Activated T-cell treated with anti-CD3 and anti-CD28 coated beads, Interleukin-2, amount 50 U/mL, for 4 hours (primary cell): ENCODE data around the gene MRPL28. TPM values are rescaled to one million over a fixed set of nuclear protein-coding genes. Genes with fewer than 3 reads are reported as not detected.
"Not testable (repeated sequence)": the region's sequence is repeated elsewhere in the genome, so short reads cannot be mapped to it uniquely, and the experiment has no call there.

Experiments
- ATAC-seq, 2 donors: fragments of 200-7000 bp; cut with Tn5 transposase; one replicate each; pipeline ENCODE4 v1.10.0; 2021
- DNase-seq: peaks from one replicate; pipeline ENCODE4 v3.0.0-alpha.2; 2020
- H3K27me3 Mint-ChIP-seq: one replicate; pipeline ENCODE4 v1.8.0; 2021; ENCODE audit warnings: low read depth, mixed read lengths
- H3K36me3 Mint-ChIP-seq: one replicate; pipeline ENCODE4 v1.8.0; 2022; ENCODE audit warnings: mixed read lengths; ENCODE audit not compliant: insufficient read depth
- H3K4me1 Mint-ChIP-seq: one replicate; pipeline ENCODE4 v1.8.0; 2021; ENCODE audit warnings: low read depth, mixed read lengths
- H3K4me3 Mint-ChIP-seq: one replicate; pipeline ENCODE4 v1.8.0; 2021; ENCODE audit warnings: mild to moderate bottlenecking, moderate library complexity, mixed read lengths
- H3K9me3 Mint-ChIP-seq: one replicate; pipeline ENCODE4 v1.8.0; 2021; ENCODE audit warnings: mixed read lengths
- total RNA-seq, 3 donors: library from RNA; stranded (reverse); gene quantifications; one replicate each; pipeline ENCODE4 v1.2.1, GENCODE V29; 2021

The MRPL28 gene
- total RNA-seq, 3 donors from 2014 or later, result 124 to 136 (median 128) TPM

- DNase-seq, H3K36me3 Mint-ChIP-seq, H3K27me3 Mint-ChIP-seq, H3K9me3 Mint-ChIP-seq, H3K4me3 Mint-ChIP-seq, ATAC-seq: not testable (repeated sequence)
- peaks cover 73% of the 10 kb centered on the region for H3K4me1 Mint-ChIP-seq
Measured at GRCh38 chr16:334861-335632, 35.3 kb downstream of the MRPL28 start.

DNA sequence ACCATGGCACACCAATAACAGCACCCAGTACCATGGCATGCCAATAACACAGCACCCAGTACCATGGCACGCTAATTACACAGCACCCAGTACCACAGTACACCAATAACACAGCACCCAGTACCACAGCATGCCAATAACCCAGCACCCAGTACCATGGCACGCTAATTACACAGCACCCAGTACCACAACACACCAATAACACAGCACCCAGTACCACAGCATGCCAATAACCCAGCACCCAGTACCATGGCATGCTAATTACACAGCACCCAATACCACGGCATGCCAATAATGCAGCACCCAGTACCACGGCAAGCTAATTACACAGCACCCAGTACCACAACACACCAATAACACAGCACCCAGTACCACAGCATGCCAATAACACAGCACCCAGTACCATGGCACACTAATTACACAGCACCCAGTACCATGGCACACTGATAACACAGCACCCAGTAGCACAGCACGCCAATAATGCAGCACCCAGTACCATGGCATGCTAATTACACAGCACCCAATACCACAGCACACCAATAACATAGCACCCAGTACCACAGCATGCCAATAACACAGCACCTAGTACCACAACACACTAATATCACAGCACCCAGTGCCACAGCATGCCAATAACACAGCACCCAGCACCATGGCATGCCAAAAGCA, 36.0 kb downstream of the MRPL28 start:
- H3K4me1 Mint-ChIP-seq, result peaks cover 68% of the 10 kb centered on the region
- H3K9me3 Mint-ChIP-seq, ATAC-seq, H3K36me3 Mint-ChIP-seq, H3K4me3 Mint-ChIP-seq, DNase-seq, H3K27me3 Mint-ChIP-seq: not testable (repeated sequence)

DNA sequence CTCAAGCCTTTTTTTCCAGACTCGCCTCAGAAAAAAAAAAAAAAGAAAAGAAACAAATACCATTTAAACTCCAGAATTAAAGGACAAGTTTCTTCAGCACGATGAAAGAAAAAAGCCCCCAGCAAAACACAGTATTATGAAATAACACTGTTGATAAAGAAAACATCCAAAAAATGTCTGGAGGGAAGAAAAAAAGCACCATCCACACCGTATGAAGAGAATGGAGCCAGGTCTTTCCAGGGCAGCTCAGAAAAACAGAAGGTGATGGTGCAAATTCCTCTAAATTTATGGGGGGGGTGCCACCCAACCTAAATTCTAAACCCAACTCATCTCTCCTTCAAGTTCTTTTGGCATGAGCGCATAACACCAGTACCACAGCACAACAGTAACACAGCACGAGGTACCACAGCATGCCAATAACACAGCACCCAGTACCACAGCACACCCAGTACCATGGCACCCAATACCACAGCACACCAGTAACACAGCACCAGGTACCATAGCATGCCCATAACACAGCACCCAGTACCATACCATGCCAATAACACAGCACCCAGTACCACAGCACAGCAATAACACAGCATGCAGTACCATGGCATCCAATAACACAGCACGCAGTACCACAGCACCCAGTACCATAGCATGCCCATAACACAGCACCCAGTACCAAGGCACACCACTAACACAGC, 36.8 kb downstream of the MRPL28 start:
- peaks cover 8% of the 10 kb centered on the region for H3K36me3 Mint-ChIP-seq
- no peak overlapping the region for H3K4me3 Mint-ChIP-seq
- peaks cover 64% of the 10 kb centered on the region for H3K4me1 Mint-ChIP-seq
- no peaks in the 10 kb centered on the region for H3K9me3 Mint-ChIP-seq
- ATAC-seq, result peak in 1 of 2 donors; percentile 28
- H3K27me3 Mint-ChIP-seq, result no peaks in the 10 kb centered on the region
- no peak for DNase-seq

GRCh38 chr16:331181-331814, 39.0 kb downstream of the MRPL28 start:
- DNase-seq, H3K36me3 Mint-ChIP-seq, ATAC-seq, H3K9me3 Mint-ChIP-seq, H3K27me3 Mint-ChIP-seq, H3K4me3 Mint-ChIP-seq: not testable (repeated sequence)
- peaks cover 65% of the 10 kb centered on the region for H3K4me1 Mint-ChIP-seq

DNA sequence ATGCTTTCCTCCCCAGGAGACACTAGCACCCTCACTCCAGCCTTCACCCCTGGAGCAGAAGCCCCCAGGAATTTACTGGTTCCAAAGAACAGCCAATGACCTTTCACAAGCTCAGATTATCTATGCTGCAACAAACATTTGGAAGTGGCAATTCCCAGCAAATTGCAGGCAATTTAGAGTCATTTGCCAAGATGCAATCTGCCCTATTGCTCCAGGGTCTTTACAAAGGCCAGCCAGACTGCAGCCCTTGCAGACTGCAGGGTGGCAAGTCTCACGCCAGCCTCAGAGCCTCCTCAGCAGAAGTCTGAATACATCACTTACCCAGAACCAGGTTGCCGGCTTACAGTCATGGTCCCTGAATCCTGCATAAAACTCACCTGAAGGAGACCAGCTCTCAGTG, 39.6 kb downstream of the MRPL28 start:
- Mint-ChIP-seq H3K27me3 (no peaks in the 10 kb centered on the region), H3K4me1 (peaks cover 65% of the 10 kb centered on the region), H3K9me3 (no peaks in the 10 kb centered on the region), H3K36me3 (peaks cover 8% of the 10 kb centered on the region), H3K4me3 (no peak overlapping the region)
- no peak for ATAC-seq
- no peak for DNase-seq

- DNase-seq (no peak), ATAC-seq (no peak)
- H3K27me3 Mint-ChIP-seq, result no peaks in the 10 kb centered on the region
- H3K4me3 Mint-ChIP-seq, result peak overlapping the region; percentile 70
- H3K4me1 Mint-ChIP-seq, result peaks cover 62% of the 10 kb centered on the region
- H3K9me3 Mint-ChIP-seq, result no peaks in the 10 kb centered on the region
- H3K36me3 Mint-ChIP-seq, result peaks cover 5% of the 10 kb centered on the region
Measured at GRCh38 chr16:325375-326145, 44.8 kb downstream of the MRPL28 start.

DNA sequence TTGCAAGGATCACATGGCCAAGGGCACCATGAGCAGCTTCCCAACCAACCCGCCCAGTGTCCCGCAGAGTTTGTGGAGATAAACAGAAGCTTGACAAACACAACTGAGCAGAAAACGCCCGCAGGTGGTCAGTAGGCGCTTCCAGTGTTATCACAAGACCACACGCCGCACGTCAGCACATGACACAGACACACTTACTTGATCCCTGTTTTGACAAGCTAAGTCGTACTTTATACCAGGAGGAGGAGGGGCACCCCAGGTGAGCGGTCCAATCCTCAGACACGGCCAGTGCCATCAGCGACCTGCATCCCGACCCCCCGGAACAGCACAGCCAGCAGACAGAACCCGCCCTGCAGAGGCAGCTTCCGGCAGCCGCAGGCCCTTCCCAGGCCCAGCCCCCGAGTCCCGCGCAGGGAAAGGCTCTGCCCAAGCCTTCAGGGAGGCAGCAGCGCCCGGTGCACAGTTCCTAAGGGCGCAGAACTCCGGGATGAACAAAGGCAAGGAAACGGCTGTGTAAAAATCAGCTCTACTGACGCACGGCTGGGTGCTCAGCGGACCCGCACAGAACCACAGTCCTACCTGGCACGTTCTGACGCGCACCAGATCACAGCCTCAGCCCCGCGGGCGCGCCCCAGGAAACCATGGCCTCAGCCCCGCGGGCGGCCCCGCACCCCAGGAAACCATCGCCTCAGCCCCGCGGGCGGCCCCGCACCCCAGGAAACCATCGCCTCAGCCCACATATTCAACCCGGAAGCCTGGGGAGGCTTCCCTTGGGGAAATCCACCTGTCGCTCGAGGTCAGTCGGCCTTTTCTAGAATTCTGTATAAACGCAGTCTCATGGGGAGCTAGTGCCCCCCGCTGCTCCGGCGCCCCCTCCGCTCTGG, 45.6 kb downstream of the MRPL28 start:
- Mint-ChIP-seq H3K9me3 (no peaks in the 10 kb centered on the region), H3K27me3 (no peaks in the 10 kb centered on the region), H3K36me3 (no peaks in the 10 kb centered on the region), H3K4me3 (peak overlapping the region; percentile 70), H3K4me1 (peaks cover 63% of the 10 kb centered on the region)
- DNase-seq (peak; percentile 43), ATAC-seq (peak; percentile 62 to 74)

DNA sequence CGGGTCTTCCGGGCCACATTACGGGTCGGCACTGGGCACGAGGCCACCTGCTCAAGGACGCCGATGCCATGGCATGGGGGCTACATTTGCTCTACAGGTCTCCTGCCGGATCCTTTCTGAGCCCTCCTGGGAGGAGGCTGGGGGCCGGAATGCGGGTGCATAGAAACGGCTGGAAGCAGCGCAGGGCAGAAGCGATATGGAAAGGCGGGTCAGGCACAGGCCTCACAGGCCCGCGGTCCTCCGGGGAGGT, 46.2 kb downstream of the MRPL28 start:
- Mint-ChIP-seq H3K36me3 (peaks cover under 1% of the 10 kb centered on the region), H3K4me3 (peak overlapping the region; percentile 70), H3K4me1 (peaks cover 68% of the 10 kb centered on the region), H3K27me3 (no peaks in the 10 kb centered on the region), H3K9me3 (no peaks in the 10 kb centered on the region)
- no peak for ATAC-seq
- DNase-seq, result no peak

DNA sequence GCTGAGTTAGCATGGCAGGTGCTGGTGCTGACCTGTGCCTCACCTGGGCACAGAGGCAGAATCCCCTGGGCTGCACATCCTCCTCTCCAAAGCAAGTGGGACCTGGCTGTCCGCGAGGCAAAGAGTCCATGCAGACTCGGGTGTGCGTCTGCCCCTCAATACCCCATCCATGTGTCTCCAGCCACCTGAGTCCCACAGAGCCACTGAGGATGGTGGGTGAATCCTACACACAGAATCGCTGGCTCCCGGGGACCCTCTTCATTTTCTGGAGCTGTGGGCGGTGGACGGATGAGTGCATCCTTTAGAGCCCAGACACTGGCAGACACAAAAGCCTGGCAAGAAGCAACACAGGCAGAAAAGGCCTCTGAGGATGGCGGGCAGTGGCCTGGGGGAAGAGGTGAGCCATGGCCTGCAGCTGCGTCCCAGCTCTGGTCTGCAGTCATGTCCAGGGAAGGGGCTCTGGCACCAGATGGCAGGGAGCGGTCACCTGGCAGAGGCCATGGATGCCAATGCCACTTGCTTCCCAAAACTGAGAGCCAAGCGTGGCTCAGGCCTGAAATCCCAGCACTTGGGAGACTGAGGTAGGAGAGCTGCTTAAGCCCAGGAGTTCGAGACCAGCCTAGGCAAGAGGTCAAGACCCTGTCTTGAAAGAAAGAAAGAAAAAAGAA, 47.7 kb downstream of the MRPL28 start:
- Mint-ChIP-seq H3K9me3 (no peaks in the 10 kb centered on the region), H3K4me1 (peaks cover 73% of the 10 kb centered on the region), H3K27me3 (no peaks in the 10 kb centered on the region), H3K36me3 (peaks cover 9% of the 10 kb centered on the region), H3K4me3 (no peak overlapping the region)
- DNase-seq, result no peak
- ATAC-seq, result no peak

DNA sequence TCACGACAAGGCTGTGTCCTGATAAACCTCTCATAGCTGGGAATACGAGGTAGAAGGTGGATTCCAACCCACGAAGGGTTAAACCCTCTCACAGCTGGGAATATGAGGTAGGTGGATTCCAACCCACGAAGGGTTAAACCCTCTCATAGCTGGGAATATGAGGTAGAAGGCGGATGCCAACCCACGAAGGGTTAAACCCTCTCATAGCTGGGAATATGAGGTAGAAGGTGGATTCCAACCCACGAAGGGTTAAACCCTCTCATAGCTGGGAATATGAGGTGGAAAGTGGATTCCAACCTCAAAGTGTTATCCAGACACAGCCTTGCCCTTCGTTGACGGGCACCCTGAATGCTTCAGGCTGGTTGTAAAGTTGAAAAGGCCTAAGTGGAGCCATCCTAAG, 48.8 kb downstream of the MRPL28 start:
- H3K36me3 Mint-ChIP-seq, result peaks cover 9% of the 10 kb centered on the region
- H3K4me1 Mint-ChIP-seq, result peaks cover 67% of the 10 kb centered on the region
- ATAC-seq, result no peak
- H3K4me3 Mint-ChIP-seq, result no peak overlapping the region
- no peaks in the 10 kb centered on the region for H3K9me3 Mint-ChIP-seq
- no peaks in the 10 kb centered on the region for H3K27me3 Mint-ChIP-seq
- DNase-seq, result no peak

DNA sequence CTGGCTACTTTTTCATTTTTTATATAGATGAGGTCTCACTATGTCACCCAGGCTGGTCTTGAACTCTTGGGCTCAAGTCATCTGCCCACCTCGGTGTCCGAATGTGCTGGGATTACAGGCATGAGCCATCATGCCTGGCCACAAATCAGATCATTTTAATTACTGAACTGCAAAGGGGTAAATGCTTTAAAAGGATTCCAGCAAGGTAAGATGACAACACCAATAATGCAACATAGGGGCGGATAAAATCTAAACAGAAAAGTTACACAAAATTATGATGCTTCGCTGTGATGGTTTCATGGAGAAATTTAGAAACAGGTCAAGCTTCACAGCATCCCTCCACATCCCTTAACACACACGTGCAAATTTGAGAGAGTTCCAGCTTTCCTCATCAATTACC, 50.1 kb downstream of the MRPL28 start:
- Mint-ChIP-seq H3K9me3 (no peaks in the 10 kb centered on the region), H3K36me3 (peaks cover 9% of the 10 kb centered on the region), H3K4me1 (peaks cover 61% of the 10 kb centered on the region), H3K27me3 (no peaks in the 10 kb centered on the region), H3K4me3 (no peak overlapping the region)
- DNase-seq (no peak), ATAC-seq (no peak)

- DNase-seq, result no peak
- no peak for ATAC-seq
- Mint-ChIP-seq H3K9me3 (no peaks in the 10 kb centered on the region), H3K4me1 (peaks cover 50% of the 10 kb centered on the region), H3K4me3 (no peak overlapping the region), H3K27me3 (no peaks in the 10 kb centered on the region), H3K36me3 (peaks cover 13% of the 10 kb centered on the region)
Measured at GRCh38 chr16:318628-319027, 51.7 kb downstream of the MRPL28 start.

DNA sequence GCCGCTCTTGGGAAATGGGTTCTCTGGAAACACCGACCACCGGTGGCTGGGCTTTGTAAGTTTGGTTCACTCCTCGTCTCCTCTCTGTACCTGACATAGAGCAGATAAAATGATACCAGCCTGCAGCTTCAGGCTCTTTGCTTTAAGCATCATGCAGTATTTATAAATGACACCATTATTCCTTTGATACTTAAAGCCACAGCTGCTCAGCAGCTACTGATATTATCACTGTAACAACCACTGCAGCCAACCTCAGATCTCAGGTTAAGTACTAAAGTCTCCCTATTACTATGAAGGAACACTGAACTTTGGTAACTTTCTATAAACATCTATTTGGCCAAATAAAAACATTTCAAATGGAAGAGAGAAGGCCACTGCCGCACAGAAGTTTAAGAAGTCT, 52.8 kb downstream of the MRPL28 start:
- DNase-seq, result no peak
- Mint-ChIP-seq H3K36me3 (peaks cover 13% of the 10 kb centered on the region), H3K9me3 (no peaks in the 10 kb centered on the region), H3K27me3 (no peaks in the 10 kb centered on the region), H3K4me3 (no peak overlapping the region), H3K4me1 (peaks cover 43% of the 10 kb centered on the region)
- peak in 1 of 2 donors; percentile 43 for ATAC-seq
